ENCODE measurements around the gene COPZ1. TPM values are rescaled to one million over a fixed set of nuclear protein-coding genes. Genes with fewer than 3 reads are reported as not detected.
"Not testable (repeated sequence)": the region's sequence is repeated elsewhere in the genome, so short reads cannot be mapped to it uniquely, and the experiment has no call there.

Gene COPZ1
- total RNA-seq, 1 experiment from 2014 or later: 186 TPM

- no peak for DNase-seq (ENCODE audit: low read depth)
Measured at GRCh38 chr12:54331461-54331860, 6.5 kb downstream of the COPZ1 start.

- DNase-seq (ENCODE audit: low read depth): no peak
Measured at GRCh38 chr12:54333420-54334034, 8.6 kb downstream of the COPZ1 start.

- DNase-seq (ENCODE audit: low read depth): no peak
Measured at GRCh38 chr12:54337280-54337842, 12.4 kb downstream of the COPZ1 start.

GRCh38 chr12:54337854-54338650 lies 13.1 kb downstream of the COPZ1 start:
- DNase-seq (ENCODE audit: low read depth): no peak

- DNase-seq (ENCODE audit: low read depth): no peak
Measured at GRCh38 chr12:54338698-54339296, 13.9 kb downstream of the COPZ1 start.

GRCh38 chr12:54340846-54341245 lies 15.9 kb downstream of the COPZ1 start:
- DNase-seq (ENCODE audit: low read depth): no peak

GRCh38 chr12:54341378-54342300 lies 16.7 kb downstream of the COPZ1 start:
- DNase-seq (ENCODE audit: low read depth): no peak

- DNase-seq (ENCODE audit: low read depth): no peak
Measured at GRCh38 chr12:54349036-54349435, 24.1 kb downstream of the COPZ1 start.

- DNase-seq (ENCODE audit: low read depth): no peak
Measured at GRCh38 chr12:54349679-54350078, 24.7 kb downstream of the COPZ1 start.

- DNase-seq (ENCODE audit: low read depth): no peak
Measured at GRCh38 chr12:54350743-54351142, 25.8 kb downstream of the COPZ1 start.

- DNase-seq (ENCODE audit: low read depth): no peak
Measured at GRCh38 chr12:54351341-54351740, 26.4 kb downstream of the COPZ1 start.

GRCh38 chr12:54352022-54352531 lies 27.1 kb downstream of the COPZ1 start:
- DNase-seq (ENCODE audit: low read depth): no peak

- no peak for DNase-seq (ENCODE audit: low read depth)
Measured at GRCh38 chr12:54352891-54353874, 28.3 kb downstream of the COPZ1 start.

GRCh38 chr12:54354271-54354670 lies 29.3 kb downstream of the COPZ1 start:
- DNase-seq (ENCODE audit: low read depth): not testable (repeated sequence)

GRCh38 chr12:54355104-54355815 lies 30.3 kb downstream of the COPZ1 start:
- DNase-seq (ENCODE audit: low read depth): no peak

GRCh38 chr12:54356228-54356627 lies 31.3 kb downstream of the COPZ1 start:
- DNase-seq (ENCODE audit: low read depth): no peak

GRCh38 chr12:54356951-54357356 lies 32.0 kb downstream of the COPZ1 start:
- DNase-seq (ENCODE audit: low read depth): no peak

GRCh38 chr12:54357506-54358190 lies 32.7 kb downstream of the COPZ1 start:
- DNase-seq (ENCODE audit: low read depth): no peak

Data from LHCN-M2 (cell line).